EH (cell line): ENCODE measurements around the gene PDE6C.
A peak's percentile ranks its signal among the peaks of the same experiment; 100 is the strongest.

ENCODE experiments used
- DNase-seq: peaks from one replicate; pipeline ENCODE4 v3.0.0-alpha.2; 2015; ENCODE audit warnings: low read depth

PDE6C gene

DNA sequence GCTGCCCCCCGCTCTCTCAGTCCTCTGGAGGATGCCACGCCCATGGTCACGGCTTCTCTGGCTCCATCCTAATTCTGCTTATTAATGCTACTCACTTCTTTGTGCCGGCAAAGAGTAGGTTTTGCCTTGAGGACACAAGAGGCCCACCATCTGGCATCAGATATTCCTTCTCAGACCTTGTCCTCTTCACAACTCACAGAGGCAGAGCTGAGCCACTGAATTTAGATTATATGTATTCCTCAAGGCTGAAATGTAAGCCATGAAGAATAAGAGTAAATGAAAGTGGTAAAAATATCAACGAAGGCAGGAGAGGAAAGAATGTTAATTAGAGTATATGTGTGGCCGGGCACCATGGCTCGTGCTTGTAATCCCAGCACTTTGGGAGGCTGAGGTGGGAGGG is 17.8 kb upstream of the PDE6C start:
- no peak for DNase-seq

DNA sequence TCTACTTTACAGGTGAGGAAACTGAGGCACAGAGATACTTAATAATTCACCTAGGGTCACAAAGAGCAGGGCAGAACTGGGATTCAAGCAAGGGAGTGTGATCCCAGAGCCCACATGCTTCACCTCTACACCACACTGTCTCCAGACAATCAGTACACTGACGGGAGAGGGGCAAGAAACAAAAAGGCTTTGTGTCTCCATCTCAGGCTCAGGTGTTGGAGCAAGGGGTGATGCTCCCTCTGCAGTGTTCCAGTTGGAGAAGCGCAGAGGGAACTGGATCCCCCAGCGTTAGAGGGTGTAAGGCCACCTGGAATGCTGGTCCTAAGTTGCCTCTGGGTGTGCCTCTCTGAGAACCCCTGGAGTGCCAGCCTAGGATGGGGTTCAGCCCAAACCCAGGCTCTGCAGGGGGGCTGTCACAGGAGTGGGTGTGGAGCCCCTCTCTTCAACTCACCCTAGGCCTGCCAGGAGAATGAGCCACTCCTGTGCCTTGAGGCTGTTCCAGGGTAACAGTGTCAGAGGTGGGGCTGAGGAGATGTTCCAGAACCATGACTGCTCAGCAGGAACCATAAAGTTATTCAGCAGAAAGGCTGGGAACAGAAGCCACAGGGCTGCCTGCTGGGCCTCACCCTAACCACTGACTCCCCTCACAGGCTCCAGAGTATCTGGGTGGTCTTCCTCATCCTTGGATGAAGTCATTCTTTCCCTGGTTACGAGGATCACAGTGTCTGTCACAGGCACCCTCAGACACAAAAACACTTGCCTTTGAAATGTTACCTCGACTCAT is 16.8 kb upstream of the PDE6C start:
- no peak for DNase-seq

DNA sequence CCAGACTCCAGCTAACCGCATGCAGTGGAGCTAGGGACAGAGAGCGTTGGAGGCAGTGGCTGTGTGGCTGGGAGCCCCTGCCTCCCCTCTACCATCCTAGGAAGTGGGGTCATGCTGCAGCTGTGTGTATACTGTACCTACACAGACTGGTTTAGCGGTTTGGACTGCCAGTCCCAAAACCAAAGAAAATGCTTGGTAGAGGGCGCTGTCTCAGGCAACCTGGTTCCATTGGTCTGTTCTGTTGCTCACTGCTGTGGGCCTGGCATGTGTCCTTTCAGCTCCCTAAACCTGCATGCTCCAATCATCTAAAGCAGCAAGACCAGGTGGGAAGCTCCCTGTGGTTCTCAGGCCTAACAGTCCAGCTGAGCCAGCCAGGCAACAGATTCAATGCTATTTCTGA is 15.8 kb upstream of the PDE6C start:
- no peak for DNase-seq

DNA sequence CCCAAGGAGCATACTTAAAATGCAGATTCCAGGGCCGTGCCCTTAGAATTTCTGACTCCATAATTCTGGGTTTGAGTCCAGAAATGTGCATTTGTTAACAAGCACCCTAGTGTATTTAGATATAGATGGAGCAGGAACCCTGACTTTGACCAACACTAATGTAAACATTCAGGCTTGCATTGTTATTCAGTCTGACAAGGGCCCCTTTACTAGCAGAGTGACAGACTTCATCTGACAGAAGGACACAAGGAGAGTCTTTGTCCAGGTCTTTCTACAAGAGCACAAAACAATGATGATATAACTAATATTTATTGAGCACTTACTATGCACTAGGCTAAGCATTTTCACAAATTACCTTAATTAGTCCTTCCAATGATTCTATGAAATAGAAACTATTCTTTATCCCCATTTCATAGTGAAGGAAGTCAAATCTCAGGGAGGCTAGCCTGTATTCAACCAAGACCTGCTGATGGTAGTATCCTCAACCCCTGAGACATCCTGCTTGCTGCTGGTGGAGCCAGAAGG is 15.2 kb upstream of the PDE6C start:
- DNase-seq = no peak

DNA sequence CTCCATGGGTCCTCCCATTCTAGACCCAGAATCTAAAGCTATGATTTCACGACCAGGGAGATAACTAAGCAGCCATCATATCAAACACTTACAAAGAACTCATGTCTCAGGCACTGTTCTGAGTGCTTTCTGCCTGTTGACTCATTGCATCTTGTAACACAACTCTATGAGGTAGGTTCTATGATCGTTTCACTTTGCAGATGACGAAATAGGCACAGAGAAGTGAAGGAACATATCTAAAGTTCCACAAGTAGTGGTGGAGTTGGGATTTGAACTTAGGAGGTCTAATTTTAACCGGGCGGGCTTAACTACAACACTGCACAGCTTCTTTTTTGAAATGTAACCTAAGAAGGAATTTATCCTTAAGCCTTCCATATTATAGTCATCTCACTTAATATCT is 14.2 kb upstream of the PDE6C start:
- DNase-seq = no peak

DNA sequence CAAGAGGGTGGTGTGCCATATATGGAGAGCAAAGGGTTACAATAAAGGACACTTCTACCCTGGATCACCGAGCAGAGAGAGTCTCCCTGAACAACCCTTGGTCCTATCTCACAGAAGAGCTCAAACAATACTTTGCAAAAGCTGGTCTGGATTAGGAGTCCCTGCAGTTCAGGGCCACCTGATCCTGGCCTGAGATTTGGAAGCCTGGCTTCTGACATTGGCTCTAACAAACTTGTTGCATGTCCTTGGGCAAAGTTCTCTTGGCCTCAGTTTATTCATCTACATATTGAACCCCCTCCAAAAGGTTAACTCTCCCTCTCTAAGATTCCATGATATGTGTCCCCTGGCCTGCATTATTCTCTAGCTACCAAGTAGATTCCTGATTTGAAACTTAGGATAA is 13.0 kb upstream of the PDE6C start:
- DNase-seq = no peak

DNA sequence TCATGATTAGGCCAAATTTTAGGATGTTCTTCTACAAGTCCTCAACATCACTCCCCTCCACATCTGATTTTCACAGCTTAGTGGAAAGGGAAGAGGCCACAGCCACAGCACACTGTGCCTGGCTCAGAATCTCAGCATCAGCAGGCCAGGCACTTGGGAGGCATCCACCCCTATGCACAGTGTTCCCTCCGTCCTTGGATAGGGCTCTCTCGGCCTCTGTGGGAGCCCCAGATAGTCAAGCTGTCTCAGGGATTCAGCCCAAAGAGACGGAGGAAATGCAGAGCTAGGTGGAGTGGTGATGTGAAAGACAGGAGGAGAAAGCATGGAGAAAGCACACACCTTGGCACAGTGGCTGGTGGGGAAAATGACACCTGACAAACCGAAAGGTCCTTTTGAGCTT is 12.6 kb upstream of the PDE6C start:
- DNase-seq = no peak

DNA sequence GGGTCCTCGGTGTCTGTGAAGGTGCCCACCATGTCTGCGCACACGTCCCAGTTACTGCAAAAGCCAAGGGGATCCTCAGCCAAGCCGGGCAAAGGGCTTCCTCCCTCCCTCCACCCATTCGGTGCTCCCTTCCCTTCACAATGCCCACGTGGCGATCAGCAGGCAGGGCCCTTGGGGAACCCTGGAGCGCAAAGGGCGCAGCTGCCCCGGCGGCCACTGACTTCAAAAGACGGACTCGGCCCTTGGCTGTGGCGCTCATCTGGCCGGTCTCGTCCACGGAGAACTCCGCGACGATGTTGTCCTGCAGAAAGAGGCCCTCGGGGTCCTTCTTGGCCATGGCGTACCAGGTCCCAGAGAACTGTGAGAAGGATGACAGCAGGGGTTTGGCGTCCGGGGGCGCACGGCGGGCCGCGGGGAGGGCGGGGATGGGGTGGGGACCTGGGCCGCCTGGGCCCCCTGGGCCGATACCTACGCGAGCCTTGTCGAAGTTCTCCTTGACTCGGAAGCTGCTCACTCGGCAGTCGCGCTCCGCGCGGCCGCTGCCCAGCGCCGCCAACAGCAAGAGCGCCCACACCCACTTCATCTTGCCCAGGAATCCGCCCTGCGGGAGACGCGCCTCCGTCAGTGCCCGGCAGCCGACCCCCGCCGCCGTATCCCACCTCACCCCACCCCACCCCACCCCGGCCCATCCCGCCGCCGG is 11.7 kb upstream of the PDE6C start:
- peak; percentile 21 for DNase-seq

DNA sequence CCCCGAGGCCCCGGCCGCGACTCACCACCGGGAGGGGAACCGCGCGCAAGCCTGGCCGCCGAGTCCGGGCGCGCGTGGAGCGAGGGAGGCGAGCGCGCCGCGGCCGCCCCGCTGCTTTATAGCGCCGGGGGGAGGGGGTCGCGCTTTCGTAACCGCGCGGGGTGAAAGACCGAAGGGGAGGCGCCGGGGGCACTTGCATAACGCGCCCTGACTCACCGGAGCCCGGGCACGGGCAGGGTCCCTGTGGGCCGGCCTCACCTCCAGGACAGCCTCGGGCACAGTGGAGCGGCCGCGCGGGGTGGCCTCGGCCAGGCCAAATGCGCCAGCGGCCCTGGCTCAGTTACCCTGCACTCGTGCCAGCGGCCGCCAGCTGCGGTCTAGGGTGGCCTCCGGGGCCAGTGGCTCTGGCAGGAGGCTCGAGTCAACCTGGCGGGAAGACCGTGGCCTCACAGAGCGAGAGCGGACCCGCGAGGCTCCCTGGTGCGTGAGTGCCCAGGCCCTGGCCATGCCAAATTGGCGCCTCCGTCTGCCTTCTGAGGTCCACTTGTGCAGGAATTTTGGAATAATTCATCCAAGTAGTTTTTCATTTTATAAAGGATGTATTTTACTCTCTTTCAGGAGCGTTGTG is 11.1 kb upstream of the PDE6C start, which contains the start of gene RBP4:
TSS of gene RBP4 (minus strand) at position 90 of the 628 bp plus-strand sequence. CDS start 207 bp downstream, outside the sequence.
- no peak for DNase-seq

DNA sequence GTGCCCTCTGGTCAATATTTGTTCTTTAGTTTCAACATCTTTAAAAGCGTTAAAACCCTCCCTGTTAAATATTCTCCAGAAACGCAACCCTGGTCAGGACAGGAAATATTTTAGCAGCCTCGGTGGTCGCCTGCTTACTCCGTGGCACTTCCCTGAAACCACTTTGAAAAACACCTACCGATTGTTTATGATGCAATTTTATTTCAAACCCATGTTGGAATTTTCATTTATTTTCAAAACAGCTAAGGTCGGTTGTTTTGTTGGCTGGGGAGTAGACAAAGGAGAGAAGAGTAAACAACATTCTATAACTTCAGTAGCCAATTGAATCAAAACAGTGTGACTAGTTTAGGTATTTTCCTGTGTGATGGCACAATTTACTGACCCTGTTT is 10.6 kb upstream of the PDE6C start:
- DNase-seq = no peak

DNA sequence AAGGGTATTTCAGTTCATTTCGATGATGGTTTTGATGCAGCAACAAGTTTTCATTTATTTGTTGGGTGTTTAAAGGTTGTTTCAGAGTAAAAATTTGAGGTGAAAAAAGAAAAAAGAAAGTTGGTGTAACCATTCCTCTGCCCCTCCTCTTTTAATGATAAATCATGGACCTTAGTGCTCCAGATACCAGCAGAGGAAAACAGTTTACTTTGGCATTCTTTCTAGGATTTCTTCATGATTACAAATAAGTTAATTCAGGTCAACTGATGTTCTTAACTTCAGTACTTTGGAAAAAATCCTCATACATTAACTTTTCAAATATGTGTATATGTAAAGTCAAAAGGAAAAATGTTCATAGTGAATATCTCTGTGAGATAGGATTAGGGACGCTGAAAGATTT is 9.3 kb upstream of the PDE6C start:
- DNase-seq = no peak

DNA sequence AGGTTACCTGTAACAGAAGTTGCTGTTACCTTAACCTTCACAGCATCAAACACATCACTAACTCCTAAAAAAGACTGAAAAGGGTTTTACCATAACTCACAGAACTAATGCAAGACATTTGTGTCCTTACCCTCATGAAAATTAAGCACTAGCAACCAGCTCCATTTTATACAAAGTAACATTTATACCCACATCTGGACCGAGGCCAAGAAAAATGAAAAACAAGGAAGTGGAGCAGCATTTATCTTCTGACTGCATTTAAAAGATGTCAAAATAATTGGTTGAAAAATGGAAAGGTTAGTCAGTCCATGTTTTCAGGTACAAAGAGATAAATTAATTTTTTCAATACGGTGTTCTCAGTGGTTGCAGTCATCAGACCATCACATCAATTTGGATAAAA is 8.2 kb upstream of the PDE6C start:
- no peak for DNase-seq

DNA sequence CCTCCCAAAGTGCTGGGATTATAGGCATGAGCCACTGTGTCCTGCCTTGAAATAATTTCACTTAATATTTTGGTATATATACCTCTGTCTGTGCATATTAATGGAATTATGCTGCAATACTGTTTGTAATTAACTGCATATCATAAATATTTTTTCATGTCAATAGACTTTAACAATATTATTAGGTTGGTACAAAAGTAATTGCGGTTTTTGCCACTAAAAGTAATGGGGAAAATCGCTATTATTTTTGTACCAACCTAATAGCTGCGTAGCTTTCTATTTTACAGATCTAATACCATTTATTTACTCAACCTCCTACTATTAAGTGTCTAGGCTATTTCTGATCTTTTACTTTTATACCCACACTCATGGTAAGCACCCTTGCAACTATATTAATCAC is 3.9 kb upstream of the PDE6C start:
- no peak for DNase-seq

DNA sequence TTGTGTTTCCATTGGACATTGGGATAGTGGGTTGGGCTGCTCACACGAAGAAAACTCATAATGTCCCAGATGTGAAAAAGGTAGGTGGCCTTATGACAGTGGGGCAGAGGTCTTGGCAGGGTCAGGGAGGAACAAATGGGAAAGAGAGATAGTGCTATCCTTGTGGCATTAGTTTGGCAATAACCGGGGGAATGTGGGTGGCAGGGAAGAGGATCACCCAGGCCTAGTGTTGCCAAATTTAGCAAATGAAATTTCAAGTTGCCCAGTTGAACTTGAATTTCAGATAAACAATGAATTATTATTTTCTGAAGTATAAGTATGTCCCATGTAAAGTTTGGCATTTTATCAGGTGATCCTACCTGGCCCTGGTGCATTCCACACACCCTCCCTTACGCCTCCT is 789 bp downstream of the PDE6C start:
- DNase-seq = no peak

DNA sequence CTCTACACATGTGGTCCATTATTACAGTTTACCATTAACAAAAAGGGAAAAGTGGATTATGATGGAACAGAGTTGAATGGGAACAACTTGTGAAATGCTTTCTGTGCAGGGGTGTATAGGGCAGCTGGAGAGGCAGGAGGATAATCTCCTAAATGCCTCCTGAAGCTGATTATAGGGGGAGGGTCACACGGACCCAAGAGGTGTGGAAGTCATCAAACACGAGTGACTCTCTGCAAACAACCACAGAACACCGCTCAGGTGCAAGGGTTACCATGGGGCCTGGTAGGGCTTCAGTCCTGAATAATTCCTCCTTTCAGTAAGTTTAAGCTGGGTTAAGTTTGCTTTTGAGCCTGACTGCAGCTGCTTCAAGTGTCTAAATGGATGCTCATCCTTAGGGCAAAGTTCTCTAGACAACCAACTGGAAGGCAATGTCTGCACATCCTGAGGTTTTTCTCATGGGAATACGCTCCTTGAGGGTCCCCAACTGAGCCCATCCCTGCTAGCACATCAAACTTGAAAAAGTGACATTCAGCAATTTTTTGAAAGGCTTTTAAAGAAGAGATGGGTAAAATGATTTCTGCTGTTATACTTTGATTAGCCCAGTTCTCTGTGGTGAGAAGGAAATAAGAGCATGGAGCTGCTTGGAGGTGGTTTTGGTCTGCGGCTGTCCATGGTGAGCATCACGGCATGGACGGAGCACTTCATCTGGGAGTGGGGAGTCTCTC is 1.9 kb downstream of the PDE6C start:
- no peak for DNase-seq

DNA sequence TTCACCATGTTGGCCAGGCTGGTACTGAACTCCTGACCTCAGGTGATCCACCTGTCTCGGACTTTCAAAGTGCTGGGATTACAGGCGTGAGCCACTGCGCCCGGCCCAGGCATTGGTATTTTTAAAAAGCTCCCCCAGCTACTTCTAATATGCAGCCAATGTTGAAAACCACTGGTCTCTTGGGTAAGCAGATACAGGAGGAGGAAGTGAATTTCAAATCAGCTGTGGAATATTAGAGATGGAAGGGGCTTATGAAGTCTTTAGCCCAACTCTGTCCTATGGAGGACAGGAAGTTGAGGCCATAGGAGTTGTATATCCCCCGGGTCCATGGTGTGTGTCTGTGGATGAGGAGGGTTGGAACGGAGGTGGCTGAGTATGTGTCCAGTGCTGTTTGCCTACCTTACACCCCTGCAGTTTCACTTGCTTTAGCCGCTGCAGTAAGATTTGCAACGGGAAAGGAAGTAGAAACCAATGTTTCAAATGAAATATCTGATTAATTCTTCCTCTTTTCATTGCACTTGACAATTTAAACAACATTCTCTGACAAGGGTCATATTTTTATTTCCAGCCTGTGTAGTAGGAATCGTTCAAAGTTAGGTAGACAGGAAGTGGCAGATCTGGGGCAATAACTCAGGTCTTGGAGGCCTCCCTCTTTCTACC is 3.4 kb downstream of the PDE6C start:
- no peak for DNase-seq

DNA sequence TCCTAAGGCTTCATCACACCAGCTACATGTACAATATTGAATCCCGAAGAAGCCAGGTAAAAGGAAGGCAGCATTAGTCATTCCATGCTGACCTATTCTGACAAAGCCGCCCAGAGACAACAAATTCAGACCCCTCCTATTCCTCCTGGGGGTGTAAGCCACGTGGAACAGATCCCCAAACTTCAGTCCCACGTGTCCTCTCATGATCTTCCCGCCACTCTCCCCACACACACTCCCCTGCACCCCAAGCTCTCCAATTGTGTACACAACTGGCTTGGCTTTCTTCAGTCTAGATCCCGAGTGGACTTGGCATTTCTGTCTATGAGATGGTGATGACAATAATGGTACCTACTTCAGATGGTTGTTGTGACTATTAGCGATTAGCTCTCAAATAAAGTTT is 8.6 kb downstream of the PDE6C start:
- no peak for DNase-seq

DNA sequence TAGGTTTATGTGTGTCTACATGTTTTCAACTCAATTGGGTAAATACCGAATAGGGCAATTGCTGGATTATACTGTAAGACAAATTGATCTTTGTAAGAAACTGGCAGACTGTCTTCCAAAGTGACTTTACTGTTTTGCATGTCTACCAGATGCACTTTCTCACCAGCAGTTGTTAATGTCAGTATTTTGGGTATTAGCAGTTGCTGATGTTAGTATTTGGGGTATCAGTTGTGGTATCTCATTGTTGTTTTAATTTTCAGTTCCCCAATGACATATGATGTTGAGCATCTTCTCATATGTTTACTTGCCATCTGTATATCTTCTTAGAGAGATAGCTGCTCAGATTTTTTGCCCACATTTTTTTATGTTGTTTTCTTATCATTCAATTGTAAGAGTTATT is 10.6 kb downstream of the PDE6C start:
- DNase-seq = no peak

DNA sequence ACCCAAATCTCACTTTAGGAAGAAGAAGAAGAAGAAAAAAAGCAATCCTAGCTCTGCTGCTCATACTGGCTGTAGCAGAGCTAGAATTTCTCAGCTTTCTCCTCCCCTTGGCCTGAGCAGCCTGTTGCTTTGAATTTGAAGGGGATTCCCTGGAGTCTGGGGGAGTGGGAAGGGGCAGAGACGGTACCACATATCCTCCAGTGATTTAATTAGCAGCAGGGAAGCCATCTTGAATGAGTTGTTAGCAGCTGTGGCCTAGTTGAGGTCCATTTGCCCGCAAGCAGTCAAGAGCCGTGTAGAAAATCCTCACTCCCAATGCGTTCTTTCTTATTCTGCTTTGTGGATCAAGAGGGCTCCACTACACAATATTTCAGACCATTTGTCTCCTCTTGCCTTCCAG is 16.5 kb downstream of the PDE6C start:
- DNase-seq = no peak

DNA sequence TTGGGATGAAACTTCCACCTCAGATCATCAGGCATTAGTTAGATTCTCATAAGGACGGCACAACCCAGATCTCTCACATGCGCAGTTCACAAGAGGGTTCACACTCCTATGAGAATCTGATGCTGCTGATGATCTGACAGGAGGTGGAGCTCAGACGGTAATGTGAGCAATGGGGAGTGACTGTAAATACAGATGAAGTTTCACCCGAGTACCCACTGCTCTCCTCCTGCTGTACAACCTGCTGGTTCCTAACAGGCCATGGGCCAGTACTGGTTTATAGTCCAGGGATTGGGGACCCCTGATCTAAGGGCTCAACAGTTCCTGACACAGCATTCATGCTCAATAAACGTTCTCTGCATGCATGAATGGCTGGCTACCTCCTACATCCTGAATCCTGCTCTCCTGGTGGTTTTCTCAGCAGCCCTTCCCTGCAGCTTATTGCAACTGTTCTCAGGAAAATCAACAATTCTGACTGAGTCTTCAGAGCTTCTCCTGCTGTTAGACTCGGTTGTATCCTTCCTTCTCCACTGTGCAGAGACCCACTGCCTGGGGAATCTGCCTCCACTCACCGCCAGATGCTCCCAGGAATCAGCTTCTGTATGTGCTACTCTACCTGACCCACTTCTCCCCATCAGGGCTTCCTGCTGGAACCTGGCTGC is 17.4 kb downstream of the PDE6C start:
- no peak for DNase-seq
